Spinal cord (tissue), 10 donors: ENCODE data around the gene TOPAZ1. TPM values are rescaled to one million over a fixed set of nuclear protein-coding genes. Genes with fewer than 3 reads are reported as not detected.
A peak's percentile ranks its signal among the peaks of the same experiment; 100 is the strongest.

Experiments used
- DNase-seq, 6 donors: peaks; one replicate each; pipeline versions ENCODE4 v3.0.0 to v3.0.0-alpha.2; 2013 to 2015; ENCODE audit warnings: low spot score in 6 of 6, low read depth in 4 of 6
- H3K27ac ChIP-seq: one replicate; pipeline ENCODE4 v1.5.1; 2013; ENCODE audit warnings: low read depth, low read length, control low read depth
- H3K27me3 ChIP-seq: one replicate; pipeline ENCODE4 v1.6.1; 2013; ENCODE audit warnings: low read length; ENCODE audit not compliant: control insufficient read depth, insufficient read depth
- H3K36me3 ChIP-seq: one replicate; pipeline ENCODE4 v1.6.1; 2013; ENCODE audit warnings: low read length; ENCODE audit not compliant: control insufficient read depth, insufficient read depth
- H3K4me1 ChIP-seq: one replicate; pipeline ENCODE4 v1.6.1; 2013; ENCODE audit warnings: low read length; ENCODE audit not compliant: control insufficient read depth, insufficient read depth
- H3K4me3 ChIP-seq: one replicate; pipeline ENCODE4 v1.5.1; 2013; ENCODE audit warnings: low read depth, low read length, control low read depth
- H3K9me3 ChIP-seq: one replicate; pipeline ENCODE4 v1.6.1; 2013; ENCODE audit warnings: low read length; ENCODE audit not compliant: control insufficient read depth, insufficient read depth
- WGBS: methylation state at CpG from one replicate; pipeline ENCODE4 v1.1.5; 2013; ENCODE audit warnings: missing lambda C conversion rate; ENCODE audit not compliant: insufficient coverage; 5-methylcytosine and 5-hydroxymethylcytosine counted together
- polyA plus RNA-seq, 2 donors: library from polyadenylated mRNA; unstranded; fragments of 120-200 nt; gene quantifications; one replicate each; pipeline ENCODE4 v1.2.1, GENCODE V29; 2013; ENCODE audit not compliant: insufficient read length in 2 of 2
- total RNA-seq, 2 donors: library from RNA; depleted of rRNA in 1 of 2; stranded (reverse); fragments of 120-200 nt in 1 of 2; fragments of >200 nt in 1 of 2; gene quantifications; one replicate each; pipeline versions ENCODE4 v1.2.3 to v1.2.4, GENCODE V29; 2013 to 2014
- donor health status: healthy.

Gene TOPAZ1
- total and polyA plus RNA-seq, 4 donors: under 0.01 to 0.03 TPM; not detected in 2

DNA sequence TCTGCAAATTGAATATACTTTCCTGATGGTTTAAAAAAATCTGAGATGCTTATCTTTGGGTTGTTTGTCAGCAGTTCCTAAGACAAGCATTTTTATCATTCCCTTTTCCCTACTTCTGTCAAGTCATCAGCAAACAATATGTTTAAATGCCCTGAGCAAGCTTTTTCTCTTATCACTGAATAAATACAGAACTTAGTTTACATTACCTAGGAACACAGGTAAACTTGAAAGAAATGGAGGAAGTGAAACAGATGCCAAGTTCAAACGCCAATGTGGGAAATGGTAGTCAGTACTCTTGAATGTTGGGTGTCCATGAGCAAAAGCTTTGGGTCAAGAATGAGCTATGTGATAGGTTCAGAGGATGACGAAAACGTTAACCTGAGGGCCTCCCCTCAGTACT, 79.6 kb downstream of the TOPAZ1 start:
- H3K4me1 ChIP-seq: no peaks in the 10 kb centered on the region
- no peak overlapping the region for H3K4me3 ChIP-seq
- no peaks in the 10 kb centered on the region for H3K36me3 ChIP-seq
- H3K27me3 ChIP-seq: no peaks in the 10 kb centered on the region
- DNase-seq: no peak
- no peaks in the 10 kb centered on the region for H3K9me3 ChIP-seq
- whole genome bisulfite sequencing: no CpG with 5 or more reads among the region's 3 CpGs
- no peak overlapping the region for H3K27ac ChIP-seq

DNA sequence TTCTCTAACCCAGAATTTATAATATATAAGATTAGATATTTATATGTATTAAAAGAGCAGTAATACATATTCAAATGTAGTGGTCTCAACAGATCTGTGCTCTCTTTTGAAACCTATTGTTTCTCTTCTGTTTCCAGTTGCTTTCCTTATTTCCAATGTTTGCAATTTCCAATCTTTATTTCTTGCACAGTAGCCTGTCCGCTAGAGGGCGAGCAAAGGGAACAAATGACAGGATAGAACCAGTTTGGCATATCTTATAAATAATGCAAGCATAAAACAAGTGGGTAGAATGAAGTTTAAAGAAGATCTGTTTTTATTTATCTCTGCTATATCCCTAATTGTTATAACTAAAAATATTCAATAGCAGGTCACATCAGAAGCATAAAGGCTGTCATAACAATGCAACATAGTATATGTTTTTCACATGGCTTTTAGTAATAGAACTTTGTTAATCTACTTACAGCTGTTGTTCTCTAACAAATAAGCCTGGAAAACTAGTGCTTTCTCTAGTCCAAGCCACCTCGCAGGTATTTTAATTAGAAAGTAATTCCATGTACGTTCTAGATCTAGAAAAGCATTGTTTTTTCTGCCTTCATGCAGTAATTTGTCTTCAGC, 81.8 kb downstream of the TOPAZ1 start:
- no peaks in the 10 kb centered on the region for H3K4me1 ChIP-seq
- H3K9me3 ChIP-seq: no peaks in the 10 kb centered on the region
- no peaks in the 10 kb centered on the region for H3K36me3 ChIP-seq
- H3K27me3 ChIP-seq: no peaks in the 10 kb centered on the region
- peak in 5 of 6 donors; percentile 36 to 93 (median 69) for DNase-seq
- WGBS: no CpG with 5 or more reads among the region's 4 CpGs
- H3K27ac ChIP-seq: no peak overlapping the region
- no peak overlapping the region for H3K4me3 ChIP-seq

DNA sequence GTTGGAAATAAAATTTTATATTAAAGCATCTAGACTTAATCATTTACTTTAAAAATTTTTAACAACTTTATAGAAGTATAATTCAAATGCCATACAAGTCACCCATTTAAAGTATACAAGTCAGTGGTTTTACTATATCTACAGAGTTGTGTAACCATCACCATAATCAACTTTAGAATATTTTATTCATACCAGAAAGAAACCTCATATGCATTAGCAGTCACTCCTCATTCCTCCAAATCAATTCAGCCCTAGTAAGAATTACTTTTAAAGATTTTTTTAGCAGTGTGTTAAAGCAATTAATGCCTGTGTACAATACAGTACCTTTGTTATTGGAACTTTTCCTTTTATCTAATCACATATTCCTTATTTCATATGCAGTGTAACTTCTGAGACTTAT, 82.9 kb downstream of the TOPAZ1 start:
- Histone ChIP-seq H3K4me1 (no peaks in the 10 kb centered on the region), H3K4me3 (no peak overlapping the region), H3K27ac (no peak overlapping the region), H3K36me3 (no peaks in the 10 kb centered on the region), H3K9me3 (no peaks in the 10 kb centered on the region), H3K27me3 (no peaks in the 10 kb centered on the region)
- no peak for DNase-seq

DNA sequence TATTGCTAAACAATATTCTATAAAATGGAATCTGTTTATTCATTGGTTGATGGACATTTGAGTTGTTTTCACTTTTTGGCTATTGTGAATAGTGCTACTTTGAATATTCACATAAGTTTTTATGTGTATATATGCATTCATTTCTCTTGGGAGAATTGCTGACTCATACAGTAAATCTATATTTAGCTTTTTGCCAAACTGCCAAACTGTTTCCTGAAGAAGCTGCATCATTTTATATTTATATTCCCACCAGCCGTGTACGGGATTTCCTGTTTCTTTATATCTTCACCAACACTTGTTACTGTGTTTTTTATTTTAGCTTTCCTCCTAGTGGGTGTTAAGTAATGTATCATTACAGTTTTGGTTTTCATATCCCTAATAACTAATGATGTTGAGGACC, 84.3 kb downstream of the TOPAZ1 start:
- Histone ChIP-seq H3K4me1 (no peaks in the 10 kb centered on the region), H3K36me3 (no peaks in the 10 kb centered on the region), H3K27me3 (no peaks in the 10 kb centered on the region), H3K27ac (no peak overlapping the region), H3K9me3 (no peaks in the 10 kb centered on the region), H3K4me3 (no peak overlapping the region)
- DNase-seq: no peak
- WGBS: no CpG with 5 or more reads among the region's 2 CpGs

DNA sequence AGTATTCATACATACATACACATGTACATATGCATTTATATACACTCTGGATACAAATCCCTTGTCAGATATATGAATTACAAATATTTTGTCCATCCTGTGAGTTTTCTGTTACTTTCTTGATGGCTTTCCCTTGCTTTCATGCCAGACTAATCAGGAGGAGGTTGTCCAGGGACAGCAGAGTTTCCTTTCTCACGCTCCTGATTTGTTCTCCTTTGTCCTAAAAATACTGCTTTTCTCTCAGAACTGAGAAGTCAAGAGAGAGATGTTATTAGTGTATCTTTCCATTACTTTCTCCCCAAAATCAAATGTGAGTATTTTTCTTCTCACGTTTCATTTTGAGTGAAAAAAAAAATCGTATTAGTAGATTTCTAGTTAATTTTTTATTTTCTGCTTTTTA, 84.8 kb downstream of the TOPAZ1 start:
- no peaks in the 10 kb centered on the region for H3K27me3 ChIP-seq
- no peak for DNase-seq
- H3K4me3 ChIP-seq: no peak overlapping the region
- WGBS: no CpG with 5 or more reads among the region's 3 CpGs
- H3K36me3 ChIP-seq: no peaks in the 10 kb centered on the region
- no peaks in the 10 kb centered on the region for H3K4me1 ChIP-seq
- H3K27ac ChIP-seq: no peak overlapping the region
- H3K9me3 ChIP-seq: no peaks in the 10 kb centered on the region

DNA sequence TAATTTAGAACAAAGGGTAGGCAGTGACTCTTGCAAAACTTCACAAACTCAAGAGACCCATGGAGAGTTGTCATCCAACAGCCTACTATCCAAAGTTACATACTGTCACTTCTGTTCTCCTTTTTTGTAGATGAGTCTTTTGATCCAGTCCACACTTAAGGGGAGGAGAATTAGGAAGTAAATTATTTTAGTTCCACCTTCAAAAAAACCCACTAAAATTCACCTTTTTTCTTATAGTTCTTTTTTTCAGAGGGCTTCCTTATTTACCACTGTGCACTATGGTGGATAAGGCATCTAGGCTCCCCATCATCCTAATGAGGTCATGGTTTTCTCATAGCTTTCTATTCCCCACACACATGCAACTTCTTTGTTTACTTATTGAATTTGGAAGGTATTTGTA, 88.3 kb downstream of the TOPAZ1 start:
- H3K9me3 ChIP-seq: no peaks in the 10 kb centered on the region
- no peak overlapping the region for H3K27ac ChIP-seq
- no peaks in the 10 kb centered on the region for H3K27me3 ChIP-seq
- no peaks in the 10 kb centered on the region for H3K4me1 ChIP-seq
- DNase-seq: no peak
- no peaks in the 10 kb centered on the region for H3K36me3 ChIP-seq
- H3K4me3 ChIP-seq: no peak overlapping the region

DNA sequence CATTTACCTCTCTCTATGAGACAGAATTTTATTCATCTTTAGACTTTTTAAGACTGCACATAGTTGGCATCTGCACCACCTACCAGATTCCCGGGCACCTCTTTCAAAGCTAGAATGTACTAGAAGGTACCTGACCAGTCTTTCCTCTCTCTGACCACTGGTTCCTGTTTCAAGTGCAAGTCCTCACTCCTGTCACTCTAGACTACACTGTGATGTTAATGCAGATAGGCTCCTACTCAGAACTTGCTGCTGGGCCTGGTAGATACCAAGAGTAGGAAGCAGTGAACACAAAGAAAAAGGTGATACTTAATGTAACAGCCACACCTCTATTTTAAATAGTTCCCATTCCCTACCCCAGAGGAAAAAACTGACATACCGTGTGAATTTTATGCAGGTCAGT, 88.8 kb downstream of the TOPAZ1 start:
- Histone ChIP-seq H3K9me3 (no peaks in the 10 kb centered on the region), H3K4me3 (no peak overlapping the region), H3K27ac (no peak overlapping the region), H3K27me3 (no peaks in the 10 kb centered on the region), H3K4me1 (no peaks in the 10 kb centered on the region), H3K36me3 (no peaks in the 10 kb centered on the region)
- WGBS: no CpG with 5 or more reads among the region's 2 CpGs
- no peak for DNase-seq

DNA sequence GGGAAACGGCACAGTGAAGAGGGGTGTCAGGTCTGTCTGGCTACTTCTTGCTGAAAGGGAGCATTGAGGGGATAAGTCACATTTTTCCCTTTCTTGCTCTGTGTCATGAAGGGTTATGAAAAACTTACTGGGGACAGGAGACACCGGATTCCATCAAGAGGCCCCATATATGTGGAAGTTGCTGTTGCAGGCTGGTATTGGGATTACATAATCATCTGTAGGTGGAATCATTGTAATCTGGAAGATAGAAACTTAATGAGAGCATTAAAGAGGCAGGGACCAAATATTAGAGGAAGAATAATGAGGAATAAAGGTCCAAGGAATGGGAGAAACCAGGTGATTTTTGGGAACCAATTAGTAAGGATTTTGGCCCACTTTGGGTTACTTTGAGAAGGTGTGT, 92.6 kb downstream of the TOPAZ1 start:
- DNase-seq: no peak
- H3K27ac ChIP-seq: no peak overlapping the region
- H3K36me3 ChIP-seq: no peaks in the 10 kb centered on the region
- no peak overlapping the region for H3K4me3 ChIP-seq
- H3K4me1 ChIP-seq: no peaks in the 10 kb centered on the region
- no peaks in the 10 kb centered on the region for H3K9me3 ChIP-seq
- no CpG with 5 or more reads among the region's 2 CpGs for WGBS
- H3K27me3 ChIP-seq: no peaks in the 10 kb centered on the region

DNA sequence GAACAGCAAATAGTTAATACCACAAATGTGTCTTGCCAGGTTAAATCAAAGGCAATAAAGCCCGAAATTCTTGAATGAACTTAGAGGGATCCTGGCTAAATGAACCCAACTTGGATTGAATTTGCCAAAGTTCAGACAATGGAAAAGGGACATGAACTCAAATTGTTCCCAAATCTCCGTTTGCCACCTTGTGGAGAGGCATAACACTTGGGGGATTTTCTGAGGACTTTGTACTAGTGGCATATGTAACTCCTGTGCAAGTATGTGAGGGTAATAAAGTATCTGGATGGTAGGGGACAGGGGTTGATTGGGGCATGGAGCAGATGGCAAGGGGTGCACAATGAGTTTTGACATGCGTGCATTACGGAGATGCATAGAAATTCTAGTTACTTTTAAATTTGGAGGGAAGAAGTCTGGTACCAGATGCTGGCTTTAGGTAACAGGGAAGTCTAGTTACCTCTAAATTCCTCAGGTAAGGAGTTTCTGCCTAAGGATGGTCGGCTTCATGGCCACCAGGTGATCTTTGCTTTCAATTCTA, 95.6 kb downstream of the TOPAZ1 start:
- peak in 2 of 6 donors; percentile 7 to 22 for DNase-seq
- Histone ChIP-seq H3K4me3 (peak overlapping the region; percentile 98), H3K9me3 (no peaks in the 10 kb centered on the region), H3K36me3 (no peaks in the 10 kb centered on the region), H3K27me3 (no peaks in the 10 kb centered on the region), H3K27ac (peak overlapping the region; percentile 99), H3K4me1 (no peaks in the 10 kb centered on the region)
- whole genome bisulfite sequencing: 64% methylated on average over 4 of the region's 5 CpGs

DNA sequence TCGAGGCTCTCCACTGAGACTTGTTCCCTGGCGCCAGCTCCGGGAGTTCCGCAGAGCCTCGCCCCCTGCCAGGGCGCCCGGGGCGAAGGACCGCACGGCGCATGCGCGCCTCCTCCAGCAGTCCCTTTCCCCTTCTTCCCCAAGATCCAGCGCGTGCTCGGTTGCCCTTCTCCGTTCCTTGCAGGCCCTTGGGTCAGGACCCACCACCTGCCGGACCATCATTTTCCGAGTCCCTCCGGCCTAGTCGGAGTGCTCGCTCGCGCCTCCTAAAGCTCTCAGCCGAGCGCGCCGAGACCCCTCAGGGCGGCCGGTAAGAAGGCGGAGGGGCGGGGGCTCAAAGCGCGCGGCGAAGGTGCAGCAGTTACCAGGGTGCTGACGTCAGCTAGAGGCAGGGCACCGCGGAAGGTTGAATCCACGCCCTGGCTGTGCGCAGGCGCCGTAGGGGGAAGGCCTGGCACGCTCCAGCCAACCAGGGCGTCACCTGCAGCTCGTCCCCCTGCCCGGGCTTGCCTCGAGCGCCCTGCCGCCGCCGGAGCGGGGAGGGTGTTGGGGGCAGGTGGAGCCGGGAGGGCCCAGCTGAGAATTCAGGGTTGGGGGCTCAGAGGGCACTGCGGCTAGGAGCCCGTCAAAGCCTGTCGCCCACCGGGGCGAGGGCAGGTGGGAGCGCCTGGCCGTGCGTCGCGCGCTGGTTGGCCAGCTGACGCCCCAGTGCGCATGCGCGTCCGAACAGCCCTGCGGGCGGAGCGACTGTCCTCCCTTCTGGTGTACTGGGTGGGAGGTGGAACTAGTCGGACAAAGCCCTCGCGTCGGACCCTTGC, 96.5 kb downstream of the TOPAZ1 start, which contains the start of gene TCAIM:
Gene TCAIM (plus strand): TSS at position 757 of the 818 bp plus-strand sequence. CDS start 16,017 bp downstream, outside the sequence.
- no peaks in the 10 kb centered on the region for H3K4me1 ChIP-seq
- peak within 1 kb of the TSS; percentile 98 for H3K4me3 ChIP-seq
- no peaks in the 10 kb centered on the region for H3K9me3 ChIP-seq
- H3K27ac ChIP-seq: peak within 1 kb of the TSS; percentile 99
- no peaks in the 10 kb centered on the region for H3K36me3 ChIP-seq
- whole genome bisulfite sequencing: under 1% methylated on average over 77 of the region's 77 CpGs
- DNase-seq: peak; percentile 97 to 99 (median 98)
- no peaks in the 10 kb centered on the region for H3K27me3 ChIP-seq
